ENCODE results near the gene KRT37.
A peak's percentile ranks its signal among the peaks of the same experiment; 100 is the strongest.
"Not testable (repeated sequence)": the region's sequence is repeated elsewhere in the genome, so short reads cannot be mapped to it uniquely, and the experiment has no call there.

The KRT37 gene

GRCh38 chr17:41403404-41404023, 20.9 kb downstream of the KRT37 start:
- peaks cover 11% of the 10 kb centered on the region for H3K27me3 Mint-ChIP-seq

DNA sequence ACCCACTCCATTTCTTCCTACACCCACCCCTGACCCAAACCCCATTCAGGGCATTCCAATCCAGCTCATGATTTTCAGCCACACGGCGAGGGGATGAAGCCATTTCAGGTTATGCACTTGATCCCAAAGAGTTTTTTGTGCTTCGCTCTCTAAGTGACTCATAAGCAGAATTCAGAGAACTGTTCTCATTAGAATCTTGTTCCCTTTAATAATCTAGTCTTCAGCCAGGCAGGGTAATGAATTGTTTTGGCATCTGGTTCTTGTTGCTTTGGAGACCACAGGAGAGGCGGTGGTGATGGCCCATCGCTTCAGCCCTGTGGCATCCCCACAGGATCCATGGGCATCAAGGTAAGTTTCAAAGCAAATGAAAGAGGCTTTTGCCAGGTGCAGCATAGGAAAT, 22.2 kb downstream of the KRT37 start:
- Mint-ChIP-seq H3K36me3 (ENCODE audit: low read depth) (peaks cover 4% of the 10 kb centered on the region), H3K4me1 (ENCODE audit: low read depth) (peaks cover 33% of the 10 kb centered on the region), H3K27me3 (peaks cover 11% of the 10 kb centered on the region), H3K27ac (peak overlapping the region; percentile 83), H3K9me3 (no peaks in the 10 kb centered on the region), H3K4me3 (no peak overlapping the region)

More at GRCh38 chr17:41403404-41404023, 20.9 kb downstream of the KRT37 start:
- peak overlapping the region; percentile 38 for H3K4me3 Mint-ChIP-seq
- H3K9me3 Mint-ChIP-seq, result no peaks in the 10 kb centered on the region
- peak overlapping the region; percentile 86 for H3K27ac Mint-ChIP-seq
- H3K4me1 Mint-ChIP-seq (ENCODE audit: low read depth), result peaks cover 33% of the 10 kb centered on the region
- H3K36me3 Mint-ChIP-seq (ENCODE audit: low read depth), result peaks cover 4% of the 10 kb centered on the region

DNA sequence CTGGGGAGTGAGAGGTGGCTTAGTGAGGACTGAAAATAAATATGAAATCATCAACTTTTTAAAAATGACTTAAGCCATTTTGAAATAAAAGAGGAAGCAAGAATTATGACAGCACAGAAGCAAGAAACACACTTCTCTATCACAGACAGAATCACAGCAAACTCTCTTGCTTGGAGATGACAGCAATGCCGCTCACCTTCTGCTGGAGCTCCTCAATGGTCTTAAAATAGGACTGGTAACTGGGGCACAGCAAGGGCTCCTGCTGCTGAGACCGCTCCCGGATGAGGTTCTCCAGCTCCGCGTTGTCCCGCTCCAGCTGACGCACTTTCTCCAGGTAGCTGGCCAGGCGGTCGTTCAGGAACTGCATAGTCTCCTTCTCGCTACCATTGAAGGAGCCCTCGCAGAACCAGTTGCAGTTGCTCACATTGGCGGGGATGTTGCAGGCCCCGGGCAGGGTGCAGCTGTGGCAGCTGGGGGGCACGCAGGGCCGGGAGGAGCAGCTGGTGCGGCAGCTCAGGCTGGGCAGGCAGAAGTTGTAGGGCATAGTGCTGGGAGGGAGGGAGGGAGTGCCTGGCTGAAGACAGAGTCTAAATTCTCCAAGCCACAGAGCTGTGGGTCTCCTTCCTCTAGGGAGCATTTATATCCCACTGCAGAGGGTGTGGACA, 27.3 kb downstream of the KRT37 start, which contains the start of gene KRT31:
KRT31 (minus strand) TSS at position 613 of the 665 bp plus-strand sequence; CDS start at position 544, 69 bp downstream.
- H3K4me1 Mint-ChIP-seq (ENCODE audit: low read depth), result peaks cover 2% of the 10 kb centered on the region
- H3K27ac Mint-ChIP-seq, result no peak within 1 kb of the TSS
- H3K9me3 Mint-ChIP-seq, result no peaks in the 10 kb centered on the region
- H3K27me3 Mint-ChIP-seq, result peaks cover 11% of the 10 kb centered on the region
- H3K36me3 Mint-ChIP-seq (ENCODE audit: low read depth), result peaks cover 4% of the 10 kb centered on the region
- H3K4me3 Mint-ChIP-seq, result no peak within 1 kb of the TSS

- Mint-ChIP-seq H3K27ac (no peak overlapping the region), H3K36me3 (ENCODE audit: low read depth) (peaks cover 4% of the 10 kb centered on the region), H3K4me1 (ENCODE audit: low read depth) (no peaks in the 10 kb centered on the region), H3K4me3 (no peak overlapping the region), H3K27me3 (peaks cover 11% of the 10 kb centered on the region), H3K9me3 (no peaks in the 10 kb centered on the region)
Observed at GRCh38 chr17:41396340-41396739, 28.0 kb downstream of the KRT37 start.

GRCh38 chr17:41395611-41396010, 28.8 kb downstream of the KRT37 start:
- H3K27me3 Mint-ChIP-seq, result peaks cover 7% of the 10 kb centered on the region
- H3K27ac Mint-ChIP-seq, result no peak overlapping the region
- no peak overlapping the region for H3K4me3 Mint-ChIP-seq
- no peaks in the 10 kb centered on the region for H3K4me1 Mint-ChIP-seq (ENCODE audit: low read depth)
- H3K36me3 Mint-ChIP-seq (ENCODE audit: low read depth), result peaks cover 4% of the 10 kb centered on the region
- H3K9me3 Mint-ChIP-seq, result no peaks in the 10 kb centered on the region

GRCh38 chr17:41395044-41395443, 29.3 kb downstream of the KRT37 start:
- not testable (repeated sequence) for H3K27ac Mint-ChIP-seq; H3K36me3 Mint-ChIP-seq (ENCODE audit: low read depth)

DNA sequence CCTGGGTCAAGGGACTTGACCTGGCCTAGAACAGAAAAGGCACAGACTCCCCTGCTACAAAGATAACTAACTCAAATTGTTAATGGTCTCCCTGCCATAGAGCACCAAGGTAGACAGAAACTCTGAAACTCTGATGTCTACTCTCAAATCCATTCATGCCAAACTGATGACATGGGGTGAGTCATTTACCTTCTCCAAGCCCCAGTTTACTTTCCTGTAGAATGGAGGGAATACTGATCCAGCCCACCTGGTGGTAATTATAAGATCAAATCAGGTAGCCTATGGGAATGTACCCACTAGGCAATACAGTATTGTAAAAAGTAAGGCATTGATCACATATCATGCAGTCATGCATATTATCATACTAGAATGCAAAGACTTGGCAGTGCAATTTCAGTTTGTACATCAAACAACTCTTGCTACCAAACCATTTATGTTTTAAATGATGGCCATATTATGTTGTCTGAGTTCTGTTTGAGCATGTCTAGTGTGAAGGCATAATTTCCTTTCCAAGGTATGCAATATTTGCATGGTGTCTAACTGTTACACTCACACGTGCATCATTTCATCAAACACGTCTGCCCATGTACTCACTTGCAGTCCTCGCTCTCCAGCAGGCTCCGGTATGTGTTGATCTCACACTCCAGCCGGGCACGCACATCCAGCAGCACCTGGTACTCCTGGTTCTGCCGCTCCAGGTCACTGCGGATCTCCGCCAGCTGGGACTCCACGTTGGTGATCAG, 30.0 kb downstream of the KRT37 start:
- H3K27ac Mint-ChIP-seq, result no peak overlapping the region
- no peaks in the 10 kb centered on the region for H3K36me3 Mint-ChIP-seq (ENCODE audit: low read depth)
- no peaks in the 10 kb centered on the region for H3K9me3 Mint-ChIP-seq
- H3K4me3 Mint-ChIP-seq, result no peak overlapping the region
- no peaks in the 10 kb centered on the region for H3K4me1 Mint-ChIP-seq (ENCODE audit: low read depth)
- H3K27me3 Mint-ChIP-seq, result peaks cover 4% of the 10 kb centered on the region

More at GRCh38 chr17:41395044-41395443, 29.3 kb downstream of the KRT37 start:
- not testable (repeated sequence) for H3K9me3 Mint-ChIP-seq; H3K27me3 Mint-ChIP-seq; H3K4me3 Mint-ChIP-seq; H3K4me1 Mint-ChIP-seq (ENCODE audit: low read depth)

GRCh38 chr17:41393826-41394225, 30.6 kb downstream of the KRT37 start:
- Mint-ChIP-seq H3K4me3 (no peak overlapping the region), H3K9me3 (no peaks in the 10 kb centered on the region), H3K27ac (no peak overlapping the region), H3K4me1 (ENCODE audit: low read depth) (no peaks in the 10 kb centered on the region), H3K36me3 (ENCODE audit: low read depth) (no peaks in the 10 kb centered on the region), H3K27me3 (peaks cover 8% of the 10 kb centered on the region)

DNA sequence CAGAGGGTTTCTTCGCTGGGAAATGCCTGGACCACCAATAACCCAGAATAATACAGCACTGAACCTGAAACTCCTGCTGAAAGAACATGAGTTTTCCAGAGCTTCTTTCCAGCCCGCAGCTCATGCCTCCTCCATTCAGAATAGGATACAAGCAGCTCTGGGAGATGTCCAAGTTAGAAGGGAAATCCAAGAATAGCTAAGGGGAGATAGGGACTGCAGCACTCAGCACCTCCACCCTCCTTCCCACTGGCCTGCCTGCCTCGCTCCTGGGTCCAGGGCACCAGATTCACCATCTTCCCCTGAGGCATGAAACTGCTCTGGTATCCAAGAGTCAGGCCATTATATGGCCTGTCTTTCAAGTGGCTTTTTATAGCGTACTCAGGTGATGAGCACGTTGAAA, 31.1 kb downstream of the KRT37 start:
- H3K4me1 Mint-ChIP-seq (ENCODE audit: low read depth), result no peaks in the 10 kb centered on the region
- peaks cover 8% of the 10 kb centered on the region for H3K27me3 Mint-ChIP-seq

DNA sequence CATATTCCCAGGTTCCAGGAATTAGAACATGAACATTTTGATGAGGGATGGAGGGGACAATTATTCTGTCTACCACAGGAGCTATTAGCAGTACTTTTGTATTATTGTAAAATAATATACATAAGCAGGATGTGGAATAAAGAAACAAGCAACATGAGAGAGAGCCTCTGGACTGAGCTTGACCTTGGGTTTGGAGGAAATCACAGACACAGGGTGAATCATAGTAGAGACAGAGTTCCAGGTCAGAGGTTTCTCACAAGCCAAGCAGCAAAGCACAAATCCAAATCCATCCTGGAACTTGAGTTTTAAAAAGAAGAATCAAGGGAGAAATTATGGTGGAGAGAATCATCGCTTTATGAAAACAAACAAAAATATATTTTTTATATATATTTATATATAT, 32.1 kb downstream of the KRT37 start:
- Mint-ChIP-seq H3K4me1 (ENCODE audit: low read depth) (no peaks in the 10 kb centered on the region), H3K9me3 (no peaks in the 10 kb centered on the region), H3K4me3 (no peak overlapping the region), H3K36me3 (ENCODE audit: low read depth) (no peaks in the 10 kb centered on the region), H3K27me3 (peaks cover 8% of the 10 kb centered on the region), H3K27ac (no peak overlapping the region)

More for the DNA sequence above, 31.1 kb downstream of the KRT37 start:
- H3K9me3 Mint-ChIP-seq, result no peaks in the 10 kb centered on the region
- H3K4me3 Mint-ChIP-seq, result no peak overlapping the region
- H3K36me3 Mint-ChIP-seq (ENCODE audit: low read depth), result no peaks in the 10 kb centered on the region
- H3K27ac Mint-ChIP-seq, result no peak overlapping the region

DNA sequence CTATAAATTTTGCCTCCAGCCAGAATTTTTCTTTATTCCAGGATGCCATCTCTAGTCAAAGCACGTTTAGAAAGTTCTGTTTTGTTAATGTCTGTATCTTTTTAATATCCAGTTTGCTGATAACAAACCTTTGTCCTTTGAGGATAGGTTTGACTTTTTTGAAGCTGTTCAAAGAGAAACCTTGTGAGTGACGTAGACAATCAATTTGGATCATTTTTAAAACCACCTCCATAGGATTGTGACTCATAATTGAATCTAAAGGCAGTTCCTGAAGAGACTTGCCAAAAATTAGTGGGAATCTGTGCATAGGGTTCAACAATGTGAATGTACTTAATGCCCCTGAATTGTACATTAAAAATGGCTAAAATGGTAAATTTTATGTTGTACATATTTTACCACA, 32.9 kb downstream of the KRT37 start:
- H3K27ac Mint-ChIP-seq, result no peak overlapping the region
- H3K9me3 Mint-ChIP-seq, result peaks cover 3% of the 10 kb centered on the region
- no peak overlapping the region for H3K4me3 Mint-ChIP-seq
- peaks cover 3% of the 10 kb centered on the region for H3K36me3 Mint-ChIP-seq (ENCODE audit: low read depth)
- H3K4me1 Mint-ChIP-seq (ENCODE audit: low read depth), result no peaks in the 10 kb centered on the region
- peaks cover 8% of the 10 kb centered on the region for H3K27me3 Mint-ChIP-seq

DNA sequence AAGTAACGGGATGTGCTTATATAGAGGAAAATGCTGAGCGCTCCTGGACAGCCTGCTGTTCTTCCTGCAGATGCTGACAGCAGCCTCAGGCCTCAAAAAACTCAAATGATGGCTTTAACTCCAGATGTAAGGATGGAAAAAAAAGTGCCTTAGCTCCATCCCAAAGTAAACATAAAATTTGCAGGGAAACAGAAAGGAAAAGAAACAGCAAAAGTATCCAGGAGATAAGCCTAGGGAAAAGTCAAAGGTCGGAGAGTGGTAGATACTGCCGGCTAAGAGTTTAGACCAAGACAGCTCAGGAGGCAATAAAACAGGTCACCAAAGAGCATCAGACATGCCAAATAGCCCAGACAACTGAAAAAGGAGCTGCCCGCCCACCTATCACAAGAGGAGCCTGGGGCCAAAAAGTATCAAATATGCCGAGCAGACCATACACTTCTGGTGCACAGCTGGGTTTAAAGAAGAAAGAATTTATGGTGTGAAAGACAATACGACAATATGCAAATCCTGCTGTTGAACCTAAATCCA, 33.9 kb downstream of the KRT37 start:
- Mint-ChIP-seq H3K4me3 (no peak overlapping the region), H3K4me1 (ENCODE audit: low read depth) (no peaks in the 10 kb centered on the region), H3K36me3 (ENCODE audit: low read depth) (peaks cover 7% of the 10 kb centered on the region), H3K9me3 (peaks cover 7% of the 10 kb centered on the region), H3K27ac (no peak overlapping the region), H3K27me3 (peaks cover 8% of the 10 kb centered on the region)

DNA sequence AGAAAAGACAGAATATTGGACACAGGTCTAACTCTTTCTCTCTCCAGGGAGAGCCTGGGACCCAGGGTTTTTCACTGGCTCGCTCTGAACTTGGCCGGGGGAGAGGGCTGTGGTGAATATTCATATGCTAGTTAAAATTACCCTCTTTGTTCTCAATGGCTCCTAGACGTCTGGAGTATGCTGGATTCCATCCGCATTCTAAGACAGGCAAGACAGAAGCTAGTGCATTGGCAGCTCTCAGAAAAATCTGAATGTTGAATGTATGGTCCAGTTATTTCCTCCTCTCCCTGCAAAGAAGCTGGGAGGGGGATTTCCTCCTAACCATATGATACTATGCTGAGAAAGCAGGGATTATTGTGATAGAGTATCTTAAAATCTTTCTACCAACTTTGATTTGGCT, 36.7 kb downstream of the KRT37 start:
- Mint-ChIP-seq H3K4me3 (no peak overlapping the region), H3K9me3 (peaks cover 7% of the 10 kb centered on the region), H3K36me3 (ENCODE audit: low read depth) (peaks cover 7% of the 10 kb centered on the region), H3K4me1 (ENCODE audit: low read depth) (no peaks in the 10 kb centered on the region), H3K27ac (no peak overlapping the region), H3K27me3 (peaks cover 8% of the 10 kb centered on the region)

DNA sequence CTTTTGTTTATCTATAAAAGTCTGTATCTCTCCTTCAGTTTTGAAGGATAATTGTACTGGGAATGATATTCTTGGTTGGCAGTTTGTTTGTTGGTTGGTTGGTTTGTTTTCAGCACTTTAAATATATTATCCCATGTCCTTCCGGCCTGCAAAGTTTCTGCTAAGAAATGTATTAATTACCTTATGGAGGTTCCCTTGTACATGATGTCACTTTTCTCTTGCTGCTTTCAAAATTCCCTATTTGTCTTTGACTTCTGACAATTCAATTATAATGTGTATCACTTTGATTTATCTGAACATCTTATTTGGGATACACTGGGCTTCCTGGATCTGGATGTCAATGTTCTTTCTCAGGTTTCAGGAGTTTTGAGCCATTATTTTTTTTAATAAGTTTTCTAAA, 38.2 kb downstream of the KRT37 start:
- no peaks in the 10 kb centered on the region for H3K4me1 Mint-ChIP-seq (ENCODE audit: low read depth)
- H3K27me3 Mint-ChIP-seq, result peaks cover 8% of the 10 kb centered on the region
- H3K4me3 Mint-ChIP-seq, result no peak overlapping the region
- no peak overlapping the region for H3K27ac Mint-ChIP-seq
- H3K9me3 Mint-ChIP-seq, result peaks cover 7% of the 10 kb centered on the region
- H3K36me3 Mint-ChIP-seq (ENCODE audit: low read depth), result peaks cover 7% of the 10 kb centered on the region

DNA sequence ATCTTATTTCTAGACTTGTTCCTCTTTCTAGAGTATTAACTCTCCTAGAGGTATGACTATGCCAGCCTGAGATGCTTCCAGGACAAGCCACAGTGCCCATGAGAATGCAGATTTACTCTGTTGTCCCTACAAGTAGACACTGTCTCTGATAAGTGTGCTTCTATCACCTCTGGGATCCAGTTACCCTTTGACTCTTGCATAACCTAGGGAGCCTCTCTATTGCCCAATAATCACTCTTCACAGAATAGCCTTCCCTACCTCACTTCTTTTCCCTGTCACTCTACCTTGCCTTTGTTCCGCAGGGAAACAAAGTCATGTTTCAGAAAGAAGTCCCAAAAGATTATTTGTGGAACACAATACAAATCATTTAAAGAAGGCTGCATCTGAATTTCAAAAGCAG, 40.7 kb downstream of the KRT37 start:
- Mint-ChIP-seq H3K27ac (no peak overlapping the region), H3K4me1 (ENCODE audit: low read depth) (peaks cover under 1% of the 10 kb centered on the region), H3K4me3 (no peak overlapping the region), H3K9me3 (peaks cover 7% of the 10 kb centered on the region), H3K36me3 (ENCODE audit: low read depth) (peaks cover 7% of the 10 kb centered on the region), H3K27me3 (no peaks in the 10 kb centered on the region)
